Spinal cord (tissue), 10 donors: Measurements from ENCODE around the gene POLL. TPM values are rescaled to one million over a fixed set of nuclear protein-coding genes. Genes with fewer than 3 reads are reported as not detected.

Experiments
- DNase-seq, 6 donors: peaks; one replicate each; pipeline versions ENCODE4 v3.0.0 to v3.0.0-alpha.2; 2013 to 2015; ENCODE audit warnings: low spot score in 6 of 6, low read depth in 4 of 6
- H3K27ac ChIP-seq: one replicate; pipeline ENCODE4 v1.5.1; 2013; ENCODE audit warnings: low read depth, low read length, control low read depth
- H3K27me3 ChIP-seq: one replicate; pipeline ENCODE4 v1.6.1; 2013; ENCODE audit warnings: low read length; ENCODE audit not compliant: control insufficient read depth, insufficient read depth
- H3K36me3 ChIP-seq: one replicate; pipeline ENCODE4 v1.6.1; 2013; ENCODE audit warnings: low read length; ENCODE audit not compliant: control insufficient read depth, insufficient read depth
- H3K4me1 ChIP-seq: one replicate; pipeline ENCODE4 v1.6.1; 2013; ENCODE audit warnings: low read length; ENCODE audit not compliant: control insufficient read depth, insufficient read depth
- H3K4me3 ChIP-seq: one replicate; pipeline ENCODE4 v1.5.1; 2013; ENCODE audit warnings: low read depth, low read length, control low read depth
- H3K9me3 ChIP-seq: one replicate; pipeline ENCODE4 v1.6.1; 2013; ENCODE audit warnings: low read length; ENCODE audit not compliant: control insufficient read depth, insufficient read depth
- WGBS: methylation state at CpG from one replicate; pipeline ENCODE4 v1.1.5; 2013; ENCODE audit warnings: missing lambda C conversion rate; ENCODE audit not compliant: insufficient coverage; 5-methylcytosine and 5-hydroxymethylcytosine counted together
- polyA plus RNA-seq, 2 donors: library from polyadenylated mRNA; unstranded; fragments of 120-200 nt; gene quantifications; one replicate each; pipeline ENCODE4 v1.2.1, GENCODE V29; 2013; ENCODE audit not compliant: insufficient read length in 2 of 2
- total RNA-seq, 2 donors: library from RNA; depleted of rRNA in 1 of 2; stranded (reverse); fragments of 120-200 nt in 1 of 2; fragments of >200 nt in 1 of 2; gene quantifications; one replicate each; pipeline versions ENCODE4 v1.2.3 to v1.2.4, GENCODE V29; 2013 to 2014
- donor health status: healthy.

POLL gene
- total and polyA plus RNA-seq, 4 donors = 6.7 to 35.6 (median 20.6) TPM

GRCh38 chr10:101619983-101620382, 31.9 kb upstream of the POLL start:
- 96% methylated on average over 6 of the region's 6 CpGs for WGBS
- no peak for DNase-seq
- peaks cover 61% of the 10 kb centered on the region for H3K36me3 ChIP-seq

DNA sequence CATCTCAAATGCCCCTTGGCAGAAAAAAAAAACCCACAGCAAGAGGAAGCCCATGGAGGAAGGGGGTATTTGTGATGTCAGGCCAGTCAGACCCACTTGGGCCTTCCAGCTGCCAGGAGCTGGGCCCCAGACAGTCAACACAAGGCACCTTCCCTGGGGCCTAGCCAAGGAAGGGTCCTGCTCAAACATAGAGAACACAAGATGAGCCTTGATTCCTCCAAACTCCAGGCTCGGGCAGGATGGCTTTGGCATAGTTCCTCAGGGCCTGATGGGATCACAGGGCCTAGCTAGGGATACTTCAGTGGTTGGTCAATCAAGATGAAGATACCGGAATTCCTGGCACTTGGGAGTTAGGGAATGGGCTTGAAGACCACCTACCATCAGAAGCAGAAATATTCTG, 30.8 kb upstream of the POLL start:
- Histone ChIP-seq H3K36me3 (peaks cover 57% of the 10 kb centered on the region), H3K4me3 (no peak overlapping the region), H3K9me3 (no peaks in the 10 kb centered on the region), H3K4me1 (peaks cover 20% of the 10 kb centered on the region), H3K27ac (no peak overlapping the region), H3K27me3 (no peaks in the 10 kb centered on the region)
- 90% methylated on average over 1 of the region's 2 CpGs for WGBS
- no peak for DNase-seq

More at GRCh38 chr10:101619983-101620382, 31.9 kb upstream of the POLL start:
- Histone ChIP-seq H3K4me3 (no peak overlapping the region), H3K9me3 (no peaks in the 10 kb centered on the region), H3K27me3 (no peaks in the 10 kb centered on the region), H3K27ac (no peak overlapping the region), H3K4me1 (peaks cover 9% of the 10 kb centered on the region)

DNA sequence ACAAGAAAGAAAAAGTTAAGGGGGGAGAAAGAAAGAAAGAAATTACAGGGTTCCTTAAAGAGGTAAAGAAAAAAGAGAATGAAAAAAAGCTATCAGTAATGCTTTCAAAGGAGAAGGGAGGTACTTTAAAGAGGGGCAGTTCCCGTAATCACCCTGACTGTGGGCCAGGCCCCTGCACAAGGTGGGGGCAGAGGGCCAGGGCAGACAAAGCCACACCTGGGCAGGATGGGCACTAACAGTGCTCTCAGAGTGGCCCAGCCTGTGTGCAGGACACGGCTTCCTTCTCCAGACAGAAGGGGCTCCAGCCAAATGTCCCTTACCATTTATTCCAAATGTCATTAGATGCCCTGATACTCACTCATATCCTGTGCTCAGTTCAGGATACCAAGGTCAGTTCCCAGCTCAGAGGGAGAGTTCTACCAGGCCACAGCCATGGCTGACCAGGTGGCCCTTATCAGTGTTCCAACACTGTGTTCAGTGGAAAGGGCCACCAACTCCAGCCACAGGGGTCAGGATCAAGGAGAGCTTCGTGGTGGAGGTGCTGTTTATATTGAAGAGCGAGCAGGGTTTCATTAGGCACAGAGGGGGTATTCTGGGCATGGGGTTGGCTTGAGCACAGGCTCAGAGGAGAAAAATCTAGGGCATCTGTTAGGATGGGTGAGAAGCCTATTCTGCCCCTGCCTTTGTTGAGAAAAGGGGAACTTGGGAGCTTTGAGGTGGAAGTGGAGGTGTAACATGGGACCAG, 29.9 kb upstream of the POLL start:
- no peak overlapping the region for H3K4me3 ChIP-seq
- no peak overlapping the region for H3K27ac ChIP-seq
- 91% methylated on average over 4 of the region's 4 CpGs for WGBS
- no peaks in the 10 kb centered on the region for H3K9me3 ChIP-seq
- H3K36me3 ChIP-seq = peaks cover 61% of the 10 kb centered on the region
- no peaks in the 10 kb centered on the region for H3K27me3 ChIP-seq
- H3K4me1 ChIP-seq = peaks cover 29% of the 10 kb centered on the region
- DNase-seq = no peak

- WGBS = 79% methylated on average over 4 of the region's 8 CpGs
- Histone ChIP-seq H3K9me3 (no peaks in the 10 kb centered on the region), H3K36me3 (peaks cover 63% of the 10 kb centered on the region), H3K27me3 (no peaks in the 10 kb centered on the region), H3K4me3 (no peak overlapping the region), H3K4me1 (peaks cover 35% of the 10 kb centered on the region), H3K27ac (no peak overlapping the region)
- no peak for DNase-seq
These were observed 29.2 kb upstream of the POLL start for GRCh38 chr10:101617102-101617823.

DNA sequence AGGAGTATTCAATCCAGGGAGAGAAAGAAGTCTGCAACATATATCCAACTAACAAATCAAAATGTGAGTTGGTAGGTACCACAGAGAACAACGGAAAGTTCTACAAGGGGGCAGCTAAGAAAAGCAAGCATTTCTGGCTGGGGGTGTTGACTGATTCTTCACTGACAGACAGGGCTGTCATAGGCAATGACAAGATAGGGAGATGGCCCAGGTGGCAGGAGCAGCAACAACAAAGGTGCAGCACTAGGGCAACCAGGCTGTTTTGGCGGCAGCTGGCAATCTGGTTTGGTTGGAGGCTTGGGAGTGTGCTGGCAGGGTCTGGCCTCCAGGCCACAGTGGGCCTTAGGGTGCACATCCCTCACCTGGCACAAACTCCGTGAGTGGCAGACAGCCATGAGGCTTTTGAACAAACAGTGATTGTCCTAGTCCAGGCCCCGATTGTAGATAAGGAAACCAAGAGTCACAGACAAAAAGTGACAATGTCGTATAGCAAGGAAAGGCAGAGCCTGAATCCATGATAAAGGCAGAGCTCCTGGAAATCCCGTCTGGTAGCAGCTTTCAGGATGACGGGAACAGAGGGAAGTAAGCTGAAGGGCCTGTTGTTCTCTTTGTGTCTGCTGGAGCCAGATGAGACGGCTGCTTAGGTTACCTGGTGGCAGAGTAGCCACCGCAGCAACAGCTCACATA, 28.5 kb upstream of the POLL start:
- H3K27ac ChIP-seq = no peak overlapping the region
- H3K4me1 ChIP-seq = peaks cover 35% of the 10 kb centered on the region
- no peaks in the 10 kb centered on the region for H3K9me3 ChIP-seq
- no peak overlapping the region for H3K4me3 ChIP-seq
- no peaks in the 10 kb centered on the region for H3K27me3 ChIP-seq
- DNase-seq = no peak
- peaks cover 67% of the 10 kb centered on the region for H3K36me3 ChIP-seq
- 71% methylated on average over 7 of the region's 9 CpGs for WGBS

DNA sequence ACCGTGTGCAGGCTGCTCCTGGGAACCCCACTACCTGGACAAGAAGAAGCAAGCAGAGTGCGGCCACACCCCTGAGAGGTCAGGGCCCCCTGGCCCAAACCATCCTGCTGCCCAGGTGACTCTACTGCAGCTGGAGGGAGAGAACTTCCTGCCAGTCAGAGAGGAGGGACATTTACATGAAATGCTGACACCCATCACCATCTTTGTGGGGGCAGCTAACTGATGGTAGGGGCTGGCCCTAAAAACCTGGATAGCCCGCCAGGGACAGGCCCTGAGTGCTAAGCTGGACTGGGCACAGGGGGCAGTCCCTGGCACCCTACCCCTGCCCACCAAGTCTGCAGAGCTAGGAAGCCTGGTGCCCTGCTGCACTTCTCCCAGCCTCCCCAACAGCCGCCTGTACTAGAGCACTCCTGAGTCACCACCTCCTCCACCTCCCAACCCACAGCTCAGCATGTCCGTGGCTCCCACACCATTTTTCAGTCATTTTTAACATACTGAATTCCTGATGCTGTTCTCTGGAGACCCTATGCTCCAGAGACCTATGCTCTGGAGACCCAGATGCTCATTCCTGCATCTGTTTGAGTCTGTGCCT, 27.6 kb upstream of the POLL start:
- peaks cover 35% of the 10 kb centered on the region for H3K4me1 ChIP-seq
- DNase-seq = no peak
- H3K9me3 ChIP-seq = no peaks in the 10 kb centered on the region
- H3K27me3 ChIP-seq = no peaks in the 10 kb centered on the region
- H3K27ac ChIP-seq = no peak overlapping the region
- 75% methylated on average over 5 of the region's 5 CpGs for WGBS
- H3K4me3 ChIP-seq = no peak overlapping the region
- peaks cover 71% of the 10 kb centered on the region for H3K36me3 ChIP-seq

DNA sequence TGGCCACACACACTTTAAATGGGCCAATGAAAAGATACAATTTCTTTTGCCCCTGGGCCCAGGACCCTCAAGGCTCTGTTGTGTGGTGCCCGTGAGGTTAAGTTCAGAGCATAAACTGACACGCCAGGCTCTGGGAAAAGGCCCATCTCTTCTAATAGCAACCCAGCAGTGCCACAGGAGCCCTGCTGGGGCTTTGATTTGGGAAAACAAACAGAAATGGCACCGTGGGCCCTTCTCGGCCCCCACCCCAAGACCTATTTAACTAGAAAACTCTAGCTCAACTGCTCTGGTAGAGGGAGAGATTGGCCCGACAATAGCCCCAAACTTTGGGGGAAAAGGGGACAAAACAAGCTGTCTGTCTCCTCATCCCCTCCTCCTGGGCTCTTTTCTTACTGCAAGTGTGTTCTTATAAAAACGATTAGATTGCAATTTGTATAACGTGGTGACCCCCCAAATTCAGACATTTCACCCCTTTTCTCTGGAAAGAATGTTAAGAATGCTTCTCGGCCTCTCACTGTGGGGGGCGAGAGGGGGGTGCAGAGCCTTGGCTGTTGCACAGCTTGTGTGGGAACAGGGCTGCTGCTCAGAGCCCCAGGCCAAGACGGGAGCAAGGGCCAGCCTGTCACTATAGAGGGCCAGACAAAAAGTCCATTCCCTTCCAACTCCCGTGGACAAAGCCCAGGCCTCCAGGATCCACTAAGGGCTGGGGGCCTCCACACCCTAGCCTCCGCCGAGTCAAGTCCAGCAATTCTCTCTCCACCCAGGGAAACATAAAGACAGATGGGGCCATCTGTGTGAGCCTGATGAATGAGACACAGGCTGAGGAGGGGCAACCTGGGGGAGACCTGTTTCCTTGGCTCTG, 26.8 kb upstream of the POLL start:
- 50% methylated on average over 7 of the region's 13 CpGs for WGBS

DNA sequence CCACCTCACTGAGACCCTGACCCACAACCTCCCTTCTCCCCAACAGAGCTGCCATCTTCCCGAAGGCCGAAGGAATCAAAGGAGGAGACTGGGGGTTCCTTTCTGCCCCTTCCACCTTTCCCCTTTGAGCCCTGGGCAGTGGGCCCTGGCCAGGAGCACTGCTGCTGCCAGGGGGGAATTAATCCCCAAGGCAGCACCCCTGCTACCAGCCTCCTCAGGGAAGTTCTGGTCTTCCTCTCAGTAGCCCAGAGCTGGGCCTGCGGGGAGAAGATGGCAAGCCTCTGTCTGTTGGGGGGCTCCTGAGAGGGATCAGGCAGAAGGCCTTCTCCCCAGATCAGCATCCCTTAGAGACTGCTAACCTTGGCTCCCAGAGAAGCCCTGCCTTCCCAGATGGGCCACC, 25.6 kb upstream of the POLL start:
- Histone ChIP-seq H3K36me3 (peaks cover 76% of the 10 kb centered on the region), H3K27me3 (no peaks in the 10 kb centered on the region), H3K9me3 (no peaks in the 10 kb centered on the region), H3K4me3 (no peak overlapping the region), H3K27ac (no peak overlapping the region), H3K4me1 (peaks cover 35% of the 10 kb centered on the region)
- WGBS = 100% methylated on average over 2 of the region's 3 CpGs
- no peak for DNase-seq

More for the DNA sequence above, 26.8 kb upstream of the POLL start:
- Histone ChIP-seq H3K27me3 (no peaks in the 10 kb centered on the region), H3K27ac (no peak overlapping the region), H3K4me3 (no peak overlapping the region), H3K9me3 (no peaks in the 10 kb centered on the region), H3K36me3 (peaks cover 73% of the 10 kb centered on the region), H3K4me1 (peaks cover 35% of the 10 kb centered on the region)
- DNase-seq = peak in 1 of 6 donors; percentile 28

DNA sequence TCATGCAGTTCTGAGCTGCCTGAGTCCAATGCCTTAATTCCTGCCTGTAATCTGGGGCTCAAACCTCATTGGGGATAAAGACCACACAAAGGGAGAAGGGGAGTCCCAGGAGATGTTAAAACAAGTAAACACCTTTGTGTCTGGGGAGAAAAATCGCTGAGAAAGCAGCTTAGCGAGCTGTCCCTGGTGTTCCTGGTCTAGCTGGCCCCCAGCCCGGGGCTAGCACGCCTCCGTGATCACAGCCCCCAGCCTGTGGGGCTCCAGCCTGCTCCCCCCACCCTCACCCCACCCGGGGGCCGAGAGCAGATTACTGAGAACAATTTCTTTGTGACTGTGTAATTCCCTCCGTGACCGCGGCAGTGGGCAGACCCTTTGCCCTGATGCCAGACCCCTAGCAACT, 24.8 kb upstream of the POLL start:
- H3K4me3 ChIP-seq = no peak overlapping the region
- H3K9me3 ChIP-seq = no peaks in the 10 kb centered on the region
- H3K27ac ChIP-seq = no peak overlapping the region
- whole genome bisulfite sequencing = 27% methylated on average over 3 of the region's 10 CpGs
- peaks cover 35% of the 10 kb centered on the region for H3K4me1 ChIP-seq
- peaks cover 73% of the 10 kb centered on the region for H3K36me3 ChIP-seq
- no peak for DNase-seq
- no peaks in the 10 kb centered on the region for H3K27me3 ChIP-seq
